NCI-H2029 treated with DMSO at 0.1 percent for 48 hours (cell line): Measurements from ENCODE around the gene GSK3A.
"Not testable (repeated sequence)": the region's sequence is repeated elsewhere in the genome, so short reads cannot be mapped to it uniquely, and the experiment has no call there.

Source experiments
- DNase-seq: peaks from one replicate; lab custom pipeline; 2025; lab: John Stamatoyannopoulos, UW

GSK3A gene

DNA sequence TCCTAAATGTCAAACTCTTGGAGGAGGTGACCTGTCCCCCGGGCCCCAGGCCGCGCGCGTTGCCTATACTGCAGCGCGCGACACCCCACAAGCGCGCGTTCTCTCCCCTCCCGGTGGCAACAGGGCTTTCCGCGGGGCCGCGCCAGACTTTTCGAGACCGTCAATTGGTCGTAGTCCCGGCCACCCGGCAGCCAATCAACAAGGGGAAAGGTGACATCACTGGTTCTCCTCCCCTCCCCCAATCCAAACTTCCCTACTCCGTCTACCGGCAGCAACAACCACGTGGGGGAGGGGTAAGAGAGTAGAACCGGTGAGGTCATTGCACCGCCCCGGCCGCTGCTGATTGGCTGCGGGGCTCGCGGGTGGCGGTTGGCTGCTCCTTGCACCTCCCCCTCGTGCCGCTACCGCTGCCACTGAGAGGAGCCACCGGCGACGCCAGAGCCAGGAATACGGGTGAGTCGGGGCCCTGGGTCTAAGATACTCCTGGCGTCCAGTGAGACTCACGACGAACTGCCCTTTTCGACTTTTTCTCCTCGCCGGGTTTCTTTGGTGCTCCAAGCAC is 25.8 kb upstream of the GSK3A start:
- peak; percentile 99 for DNase-seq

DNA sequence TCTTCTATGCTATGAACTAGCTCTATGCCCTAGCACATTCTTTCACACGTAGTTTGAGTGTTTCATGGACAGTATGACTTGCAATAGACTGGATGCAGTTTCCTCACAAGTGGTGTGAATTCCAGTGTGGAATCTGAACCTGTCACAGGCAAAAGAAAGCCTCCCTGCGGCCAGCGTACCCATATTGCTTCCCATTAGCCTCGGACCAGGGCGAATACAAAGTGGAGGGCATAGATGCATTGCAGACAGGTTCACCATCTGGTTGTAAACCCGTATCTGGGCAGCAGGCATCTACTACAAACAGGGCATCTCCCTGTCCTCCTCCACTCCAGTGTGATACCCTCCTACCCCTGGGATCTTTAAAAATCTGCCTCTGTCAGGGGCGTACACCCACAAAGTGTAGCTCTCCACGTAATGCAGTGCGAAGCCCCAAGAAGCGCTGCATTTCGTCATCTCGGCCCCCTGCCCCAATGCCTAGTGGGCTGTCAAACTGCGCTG is 25.3 kb upstream of the GSK3A start:
- no peak for DNase-seq

DNA sequence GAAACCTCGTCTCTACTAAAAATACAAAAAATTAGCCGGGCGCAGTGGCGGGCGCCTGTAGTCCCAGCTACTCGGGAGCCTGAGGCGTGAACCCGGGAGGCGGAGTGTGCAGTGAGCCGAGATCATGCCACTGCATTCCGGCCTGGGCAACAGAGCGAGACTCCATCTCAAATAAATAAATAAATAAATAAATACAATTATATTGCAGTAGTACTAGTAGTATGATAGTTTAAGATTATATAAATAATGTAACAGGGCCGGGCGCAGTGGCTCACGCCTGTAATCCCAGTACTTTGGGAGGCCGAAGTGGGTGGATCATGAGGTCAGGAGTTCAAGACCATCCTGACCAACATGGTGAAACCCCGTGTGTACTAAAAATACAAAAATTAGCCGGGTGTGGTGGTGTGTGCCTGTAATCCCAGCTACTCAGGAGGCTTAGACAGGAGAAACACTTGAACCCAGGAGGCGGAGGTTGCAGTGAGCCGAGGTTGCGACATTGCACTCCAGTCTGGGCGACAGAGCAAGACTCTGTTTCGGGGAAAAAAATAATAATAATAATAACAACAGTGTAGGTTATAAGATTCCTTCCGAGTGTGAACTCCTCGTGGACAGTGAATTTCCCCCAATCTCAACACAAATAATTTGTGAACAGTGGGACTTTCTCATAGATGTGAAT is 24.7 kb upstream of the GSK3A start:
- DNase-seq = not testable (repeated sequence)

DNA sequence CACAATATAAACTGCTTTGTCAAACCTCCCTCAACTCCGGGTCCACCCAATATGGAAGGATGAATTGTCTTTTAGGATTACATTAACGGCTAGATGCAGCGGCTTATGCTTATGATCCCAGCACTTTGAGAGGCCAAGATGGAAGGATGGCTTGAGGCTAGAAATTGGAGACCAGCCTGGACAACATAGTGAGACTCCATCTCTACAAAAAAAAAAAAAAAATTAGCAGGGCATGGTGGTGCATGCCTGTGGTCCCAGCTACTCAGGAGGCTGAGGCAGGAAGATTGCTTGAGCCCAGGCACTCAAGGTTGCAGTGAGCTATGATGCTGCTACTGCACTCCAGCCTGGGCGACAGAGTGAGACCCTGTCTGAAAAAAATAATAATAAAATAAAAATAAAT is 23.7 kb upstream of the GSK3A start:
- DNase-seq = not testable (repeated sequence)

DNA sequence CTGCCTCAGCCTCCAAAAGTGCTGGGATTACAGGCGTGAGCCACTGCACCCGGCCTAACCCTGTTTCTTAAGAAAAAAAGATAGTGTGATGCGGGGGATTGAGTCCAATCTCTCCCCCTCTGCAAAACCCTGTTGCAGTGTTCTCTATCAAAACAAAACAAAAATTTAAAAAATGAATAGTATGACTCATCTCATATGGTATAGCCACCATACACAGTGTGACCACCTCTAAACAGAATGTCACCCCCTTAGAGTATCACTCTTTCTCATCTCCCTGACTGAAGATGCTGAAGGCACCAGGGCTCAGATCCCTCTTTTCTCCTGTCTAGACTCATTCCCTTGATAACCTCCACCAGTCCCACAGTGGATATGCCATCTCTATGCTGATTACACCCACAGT is 19.4 kb upstream of the GSK3A start:
- DNase-seq = no peak

DNA sequence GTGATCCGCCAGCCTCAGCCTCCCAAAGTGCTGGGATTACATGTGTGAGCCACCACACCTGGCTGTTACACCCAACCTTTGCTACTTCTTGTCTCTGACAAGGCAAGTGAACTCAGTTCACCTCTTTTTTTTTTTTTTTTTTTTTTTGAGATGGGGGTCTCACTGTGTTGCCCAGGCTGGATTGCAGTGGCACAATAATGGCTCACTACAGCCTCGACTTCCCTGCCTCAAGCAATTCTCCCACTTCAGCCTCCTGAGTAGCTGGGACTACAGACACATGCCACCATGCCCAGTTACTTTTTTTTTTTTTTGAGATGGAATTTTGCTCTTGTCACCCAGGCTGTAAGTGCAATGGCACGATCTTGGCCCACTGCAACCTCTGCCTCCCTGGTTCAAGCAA is 15.4 kb upstream of the GSK3A start:
- not testable (repeated sequence) for DNase-seq

DNA sequence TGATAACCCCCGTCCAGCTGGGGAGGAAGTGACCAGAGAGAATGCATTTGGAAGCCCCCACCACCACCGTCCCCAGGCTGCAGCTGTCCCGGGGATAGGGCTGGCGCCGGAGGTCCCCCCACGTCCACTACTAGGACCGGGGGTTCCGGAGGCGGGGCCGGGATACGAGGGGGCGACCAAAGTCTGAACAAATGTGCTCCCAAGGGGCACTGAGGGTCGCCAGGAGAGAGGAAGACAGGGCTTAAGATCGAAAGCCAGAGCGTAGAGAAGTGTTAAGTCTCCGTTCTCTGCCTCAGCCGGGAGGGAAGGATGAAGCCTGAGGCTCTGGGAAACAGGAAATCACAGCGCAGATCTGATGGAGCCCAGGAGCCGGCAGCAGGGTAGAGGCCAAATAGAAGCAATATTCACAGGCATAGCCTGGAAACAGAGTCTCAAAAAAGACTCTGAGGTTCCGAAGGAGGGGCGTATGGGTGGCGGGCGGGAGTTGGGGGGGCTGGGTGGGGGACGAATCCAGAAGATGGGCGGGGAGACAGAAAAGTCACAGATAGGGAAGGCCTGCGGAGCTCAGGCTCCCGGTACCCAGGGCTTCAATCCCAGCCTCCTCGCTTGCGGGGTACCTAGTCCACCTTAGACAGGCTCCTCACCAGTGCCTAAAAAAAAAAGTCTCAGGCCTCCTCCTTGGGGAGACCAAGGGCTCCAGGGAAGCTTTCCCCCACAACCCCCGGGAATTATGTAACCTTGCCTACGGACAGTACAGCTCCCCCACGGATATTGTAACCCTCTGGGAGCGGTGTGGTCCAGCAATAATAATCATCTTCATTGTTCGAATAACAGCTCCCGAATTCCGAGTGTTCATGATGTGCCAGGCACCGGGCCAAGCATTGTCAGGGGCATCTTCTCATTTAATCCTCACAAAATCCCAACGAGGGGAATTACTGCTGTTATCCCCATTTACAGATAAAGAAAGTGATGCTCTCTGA is 13.7 kb upstream of the GSK3A start:
- DNase-seq = no peak

DNA sequence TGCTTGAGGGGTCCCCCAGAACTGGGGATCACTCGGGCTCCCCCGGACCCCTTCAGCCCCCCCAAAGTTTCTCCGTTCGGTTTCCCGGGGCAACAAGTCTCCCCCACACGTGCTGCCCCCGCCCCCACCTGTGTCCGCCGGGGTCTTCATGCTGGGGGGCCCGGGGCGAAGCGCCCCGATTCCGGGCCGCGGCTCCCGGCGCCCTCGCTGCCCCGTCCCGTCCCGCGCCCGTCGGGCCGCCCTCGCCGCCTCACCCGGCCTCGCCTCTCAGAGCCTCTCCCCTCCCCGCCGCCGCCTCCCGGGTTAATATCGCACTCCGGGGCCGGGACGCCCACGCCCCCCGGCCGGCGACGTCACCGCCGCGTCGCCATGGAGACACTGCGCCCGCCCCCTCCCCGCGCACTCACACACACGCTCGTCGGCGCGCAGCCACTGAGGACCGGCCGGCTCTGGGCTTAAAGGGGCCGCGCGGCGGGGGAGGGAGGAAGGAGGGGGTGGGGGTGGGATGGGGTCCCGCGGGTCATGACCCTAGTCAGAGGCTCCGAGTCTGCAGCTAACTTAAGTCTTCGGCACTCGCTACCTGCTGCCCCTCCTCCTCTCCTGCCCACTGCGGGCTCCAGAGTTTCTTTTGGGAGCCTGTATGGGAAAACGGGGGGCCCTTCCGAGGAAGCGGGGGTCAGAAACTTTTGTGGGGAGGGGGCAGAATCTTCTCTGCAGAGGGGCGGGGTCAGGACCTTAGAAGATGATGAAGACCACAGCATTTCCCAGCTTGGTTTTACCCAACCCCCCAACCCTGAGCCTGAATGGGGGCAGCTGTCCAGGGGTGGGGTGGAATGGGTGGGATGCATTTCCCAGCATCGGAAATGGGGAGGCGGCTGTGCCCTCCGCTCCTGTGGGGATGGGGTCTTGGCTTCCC is 12.7 kb upstream of the GSK3A start, which contains the start of gene ERF:
Gene ERF, minus strand, starts transcription at position 279 of the 916 bp plus-strand sequence. Its CDS starts 129 bp downstream, at position 150.
- no peak for DNase-seq

DNA sequence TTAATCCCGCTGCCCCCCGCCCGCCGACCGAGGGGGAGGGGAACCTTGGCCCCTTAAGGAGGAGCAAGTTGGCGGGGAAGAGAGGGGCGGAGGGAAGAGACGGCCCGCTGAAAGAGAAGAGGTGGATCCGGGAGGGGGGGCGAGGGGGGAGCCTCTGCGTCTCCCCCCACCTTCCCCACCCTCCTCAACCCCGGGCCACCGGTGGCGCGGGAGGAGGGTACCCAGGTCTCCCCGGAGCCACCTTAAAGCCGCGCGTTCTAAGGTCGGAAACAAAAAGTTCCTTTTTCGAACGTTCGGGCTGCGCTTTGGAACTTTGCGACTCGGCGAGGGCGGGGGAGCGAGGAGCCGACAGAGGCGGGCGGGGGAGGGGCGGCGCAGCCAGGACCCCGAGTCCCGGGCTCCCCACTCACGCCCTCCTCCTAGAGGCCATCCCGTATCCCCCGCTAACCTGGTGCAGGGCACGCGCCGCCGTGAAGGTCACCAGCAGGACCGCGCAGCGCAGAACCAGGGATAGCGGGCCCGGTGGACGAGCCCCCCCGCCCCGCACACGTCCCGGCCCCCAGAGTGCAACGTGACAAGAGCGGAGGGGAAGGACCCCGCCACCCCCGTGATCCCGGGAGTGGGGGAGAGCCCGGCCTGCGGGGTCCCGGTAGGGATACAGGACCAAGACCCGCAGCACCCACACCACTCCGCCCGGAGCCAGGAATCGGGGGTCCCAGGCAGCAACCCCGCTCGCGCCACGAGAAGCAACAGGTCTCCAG is 11.9 kb upstream of the GSK3A start:
- no peak for DNase-seq

DNA sequence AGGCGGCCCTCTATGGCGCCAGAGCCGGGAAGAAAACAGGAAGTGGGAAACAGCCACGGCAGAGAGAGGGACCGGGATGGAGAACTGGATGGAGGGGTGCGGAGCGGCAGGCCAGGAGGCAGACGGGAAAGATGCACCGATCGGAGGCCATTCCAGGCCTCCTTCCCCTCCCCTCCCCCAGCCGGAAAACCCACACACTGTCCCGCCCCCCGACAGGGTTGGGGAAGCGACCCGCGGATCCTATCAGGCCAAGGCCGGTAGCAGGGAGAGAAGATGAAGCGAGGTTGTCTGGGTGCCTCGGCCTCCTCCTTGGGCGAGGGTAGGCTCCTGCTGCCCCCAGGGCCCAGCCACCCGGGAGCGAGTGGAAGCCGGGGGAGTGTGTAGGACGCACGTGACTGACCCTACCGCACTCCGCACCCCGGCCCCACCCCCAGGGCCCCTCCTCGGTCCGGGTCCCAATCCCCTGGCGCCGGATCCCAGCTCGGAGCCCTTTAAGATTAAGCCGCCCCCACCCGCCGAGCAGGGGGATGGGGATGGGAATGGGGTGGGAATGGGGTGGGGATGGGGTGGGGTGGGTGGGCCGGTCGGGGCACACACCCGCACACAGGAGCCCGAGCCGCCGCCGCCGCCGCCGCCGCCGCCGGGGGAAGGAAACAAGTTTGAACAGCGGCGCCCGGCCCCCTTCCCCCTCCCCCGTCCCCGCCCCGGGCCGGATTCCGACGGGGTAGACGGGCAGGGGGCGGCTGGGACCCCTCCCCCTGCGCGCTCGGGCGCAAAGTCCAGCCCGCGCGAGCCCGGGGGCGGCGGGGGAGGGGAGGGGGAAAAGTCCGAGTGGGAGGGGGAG is 11.1 kb upstream of the GSK3A start:
- no peak for DNase-seq

DNA sequence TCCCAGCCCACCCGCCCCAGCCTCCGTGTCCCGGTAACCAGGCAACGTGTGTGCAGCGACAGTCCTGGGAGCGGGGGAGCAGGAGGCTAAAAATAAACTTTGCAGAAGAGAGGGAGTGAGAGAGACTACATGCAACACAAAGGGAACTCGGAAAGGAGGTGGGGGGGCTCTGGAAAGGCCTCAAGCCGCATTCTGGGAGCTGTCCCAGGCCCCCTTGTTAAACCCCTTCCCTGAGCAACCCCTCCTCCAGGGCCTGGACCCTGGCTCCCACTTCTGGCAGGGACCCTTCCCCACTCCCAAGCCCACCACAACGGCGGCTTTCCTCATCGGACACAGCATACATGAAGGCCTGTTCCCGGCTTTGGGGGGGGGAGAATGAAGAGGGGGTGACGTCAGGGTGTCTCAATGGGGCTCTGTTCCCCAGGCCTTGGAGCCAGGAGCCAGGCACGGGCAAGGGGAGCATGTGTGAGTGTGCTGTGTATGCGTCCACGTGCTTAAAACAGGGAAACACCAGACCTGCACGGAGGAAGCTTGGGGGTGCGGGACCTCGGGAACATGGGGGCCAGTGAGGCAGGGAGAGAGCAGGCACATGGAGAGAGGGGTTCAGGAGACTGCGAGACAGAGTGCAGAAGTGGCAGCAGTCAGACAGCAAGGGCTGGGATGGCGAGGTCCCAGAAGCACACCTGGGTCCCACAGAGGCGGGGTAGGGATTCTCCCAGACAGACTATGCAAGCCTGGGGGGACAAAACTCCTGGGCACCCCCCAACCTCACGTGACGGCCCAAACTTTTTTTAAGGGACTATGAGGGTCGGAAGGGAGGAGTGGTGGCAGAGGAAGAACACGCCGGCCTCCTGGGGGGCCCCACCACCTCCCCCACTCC is 10.2 kb upstream of the GSK3A start:
- no peak for DNase-seq

DNA sequence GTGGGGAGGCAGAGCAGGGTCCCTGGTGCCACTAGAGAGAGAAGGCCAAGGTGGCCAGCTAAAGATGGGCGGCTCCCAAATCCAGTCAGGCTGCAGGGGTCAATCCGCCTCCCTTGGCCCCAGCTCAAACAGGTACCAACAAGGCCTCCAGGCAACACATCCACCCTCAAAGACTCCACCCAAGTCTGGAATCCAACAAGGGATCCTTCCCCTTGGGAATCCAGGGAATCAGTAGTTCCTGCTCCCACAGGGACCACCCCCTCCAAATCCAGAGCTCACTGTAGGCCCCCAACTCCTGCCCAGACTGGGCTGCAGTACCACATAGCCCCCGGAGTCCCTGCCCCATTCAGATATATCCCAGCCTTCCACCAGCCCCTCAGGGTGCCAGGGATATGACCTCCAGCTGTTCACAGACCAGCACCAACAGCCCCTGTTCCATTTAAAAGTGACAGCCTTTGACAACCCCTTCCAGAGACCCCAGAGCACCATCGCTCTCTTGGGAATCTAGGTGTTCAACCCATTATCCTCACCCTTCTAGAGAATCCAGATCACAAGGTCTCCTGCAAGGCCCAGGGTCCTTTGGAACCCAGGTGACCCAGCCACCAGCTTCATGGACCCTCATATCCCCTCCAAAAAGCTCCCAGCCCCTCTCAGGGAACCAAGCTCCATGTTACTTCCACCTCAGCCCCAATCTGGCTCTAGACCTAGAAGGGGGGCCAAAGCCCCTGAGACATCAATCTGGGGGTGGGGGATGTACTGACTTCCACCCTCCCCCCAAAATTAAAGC is 9.4 kb upstream of the GSK3A start:
- no peak for DNase-seq

DNA sequence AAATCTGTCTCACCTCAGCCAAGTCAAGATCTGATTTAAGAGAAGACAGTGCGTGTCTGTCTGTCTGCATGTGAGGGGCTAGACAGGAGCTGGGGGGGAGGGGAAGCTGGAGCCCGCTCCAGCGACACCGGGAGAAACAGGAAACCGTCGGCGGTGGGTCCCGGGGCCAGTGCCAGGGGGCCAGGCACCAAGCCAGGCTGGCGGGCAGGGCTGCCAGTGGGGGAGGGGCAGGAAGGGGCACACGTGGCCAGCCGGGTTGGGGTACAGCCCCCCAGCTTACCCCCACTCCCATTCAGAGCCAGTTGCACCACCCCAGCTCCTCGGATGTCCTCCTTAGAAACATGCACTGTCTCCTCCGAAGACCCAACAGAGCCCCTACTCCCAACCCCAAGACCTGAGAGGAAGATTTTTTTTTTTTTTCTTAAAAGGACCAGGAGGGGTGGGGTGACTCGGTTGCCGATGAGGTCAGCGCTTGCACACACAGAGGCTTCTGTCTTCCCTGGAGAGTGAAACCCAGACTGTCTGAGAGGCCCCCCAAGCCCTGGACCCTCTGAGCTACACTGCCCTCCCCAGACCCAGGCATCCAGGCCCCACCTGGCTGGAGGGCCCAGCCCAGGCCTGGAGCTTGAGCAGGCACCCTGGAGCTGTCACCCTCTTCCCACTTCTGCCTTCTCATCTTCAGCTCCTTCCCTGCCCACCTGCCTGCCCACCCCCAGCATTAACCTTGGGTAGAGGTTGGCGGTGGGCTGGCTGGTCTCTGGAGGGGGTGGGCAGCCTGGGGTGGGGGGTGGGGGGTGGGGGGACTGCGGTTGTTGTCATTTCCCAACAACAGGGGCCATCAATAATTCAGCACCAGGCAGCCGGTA is 8.5 kb upstream of the GSK3A start:
- DNase-seq = no peak

DNA sequence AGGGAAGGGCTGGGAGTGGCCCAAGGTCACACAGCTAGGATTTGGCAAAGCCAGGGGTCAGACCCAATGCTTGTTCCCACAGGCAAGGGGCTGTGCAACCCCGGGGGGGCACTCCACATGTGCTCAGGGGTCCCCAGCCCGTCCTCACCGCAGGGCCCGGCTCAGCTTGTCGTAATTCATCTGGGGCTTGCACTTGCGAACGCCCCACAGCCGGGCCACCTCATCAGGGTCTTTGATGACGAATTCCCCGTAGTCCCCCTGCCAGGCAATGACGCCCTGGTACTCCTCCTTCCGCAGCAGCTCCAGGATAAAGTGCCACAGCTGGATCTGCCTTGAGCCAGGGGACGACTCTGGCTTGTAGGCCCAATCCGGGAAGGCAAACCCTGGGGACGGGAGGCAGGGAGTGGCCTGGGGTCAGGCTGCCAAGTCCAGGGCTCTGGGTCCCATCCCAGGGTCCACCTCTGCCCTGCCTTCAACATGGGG is 7.8 kb upstream of the GSK3A start:
- DNase-seq = no peak

DNA sequence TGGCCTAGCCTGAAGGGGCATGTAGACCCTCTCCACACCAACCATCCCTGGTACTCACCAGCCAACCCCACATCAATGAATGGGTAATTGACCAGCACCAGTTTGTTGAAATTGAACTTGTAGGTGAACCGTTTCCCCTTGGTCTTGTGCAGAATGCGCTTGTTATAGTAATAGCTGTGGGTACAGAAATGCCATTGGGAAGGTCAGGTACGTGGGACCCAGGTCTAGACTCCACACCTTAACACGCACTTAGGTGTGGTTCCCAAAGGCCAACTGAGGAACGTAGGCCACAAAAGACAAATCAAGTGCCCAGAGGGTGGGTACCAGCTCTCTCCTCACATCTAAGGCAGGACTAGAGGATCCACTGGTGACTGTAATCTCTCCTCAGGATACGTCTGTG is 7.4 kb upstream of the GSK3A start:
- no peak for DNase-seq

DNA sequence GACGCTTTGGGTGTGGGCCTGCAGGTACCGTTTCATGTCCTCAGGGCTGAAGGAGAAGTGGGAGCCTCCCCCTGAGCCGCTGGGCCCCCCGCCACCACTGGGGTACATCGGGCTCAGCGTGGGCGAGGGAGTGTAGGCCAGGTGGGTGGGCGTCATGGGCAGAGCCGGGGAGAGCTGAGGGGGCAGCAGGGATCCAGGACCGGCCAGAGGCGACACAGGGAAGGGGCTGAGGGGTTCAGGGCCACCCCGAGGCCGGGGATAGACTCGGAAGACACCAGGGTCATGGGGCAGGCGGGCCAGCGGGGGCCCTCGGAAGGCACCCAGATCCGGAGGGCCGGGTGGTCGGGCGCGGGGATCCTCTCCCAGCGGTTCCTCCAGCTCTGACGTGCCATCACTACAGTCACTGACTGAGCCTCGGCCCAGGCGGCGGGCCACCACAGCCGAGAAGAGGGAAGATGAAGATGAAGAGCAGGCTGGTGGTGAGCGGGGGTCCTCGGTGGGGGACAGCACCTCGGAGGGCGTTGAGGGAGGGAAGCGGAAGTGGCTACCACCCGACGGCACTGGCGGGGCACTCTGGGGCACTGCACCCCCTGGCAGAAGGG is 6.8 kb upstream of the GSK3A start:
- no peak for DNase-seq
